Hepatocyte (in vitro differentiated cells): Measurements from ENCODE around the gene ARRB1. TPM values are rescaled to one million over a fixed set of nuclear protein-coding genes. Genes with fewer than 3 reads are reported as not detected.

Experiments
- DNase-seq: peaks from one replicate; pipeline ENCODE4 v3.0.0-alpha.2; 2016; ENCODE audit warnings: low spot score
- H2AFZ ChIP-seq: fragments of 200-600 bp; sonication (generic); 2 replicates; pipeline ENCODE4 v1.6.0; 2016; ENCODE audit warnings: antibody characterized with exemption, mild to moderate bottlenecking
- H3K27ac ChIP-seq: fragments of 200-600 bp; sonication (generic); 2 replicates; pipeline ENCODE4 v1.5.1; 2016; ENCODE audit warnings: mild to moderate bottlenecking
- H3K27me3 ChIP-seq: fragments of 200-600 bp; sonication (generic); 2 replicates; pipeline ENCODE4 v1.6.1; 2016
- H3K36me3 ChIP-seq: fragments of 200-600 bp; sonication (generic); replicated peaks from 2 replicates; pipeline ENCODE4 v1.5.1; 2016; ENCODE audit warnings: low read depth; ENCODE audit not compliant: insufficient read depth
- H3K4me1 ChIP-seq: fragments of 200-600 bp; sonication (generic); 2 replicates; pipeline ENCODE4 v1.5.1; 2016; ENCODE audit warnings: mild to moderate bottlenecking, moderate library complexity; ENCODE audit not compliant: insufficient read depth
- H3K4me2 ChIP-seq: fragments of 200-600 bp; sonication (generic); 2 replicates; pipeline ENCODE4 v1.6.0; 2016
- H3K4me3 ChIP-seq: fragments of 200-600 bp; sonication (generic); 2 replicates; pipeline ENCODE4 v1.5.1; 2016; ENCODE audit warnings: mild to moderate bottlenecking
- H3K79me2 ChIP-seq: fragments of 200-600 bp; sonication (generic); 2 replicates; pipeline ENCODE4 v1.6.0; 2017; ENCODE audit warnings: mild to moderate bottlenecking
- H3K9me2 ChIP-seq: fragments of 200-600 bp; sonication (generic); replicated peaks from 2 replicates; pipeline ENCODE4 v1.6.0; 2017; ENCODE audit warnings: mild to moderate bottlenecking; ENCODE audit not compliant: insufficient read depth
- H3K9me3 ChIP-seq: fragments of 200-600 bp; sonication (generic); 2 replicates; pipeline ENCODE4 v1.5.1; 2016; ENCODE audit warnings: low read depth, mild to moderate bottlenecking
- H4K20me1 ChIP-seq: fragments of 200-600 bp; sonication (generic); 2 replicates; pipeline ENCODE4 v1.6.0; 2016; ENCODE audit warnings: mild to moderate bottlenecking; ENCODE audit not compliant: insufficient read depth, poor library complexity, severe bottlenecking
- EZH2 ChIP-seq: fragments of 200-600 bp; sonication (generic); IDR thresholded peaks from 2 replicates; pipeline ENCODE4 v1.6.1; 2016; ENCODE audit warnings: antibody characterized with exemption, mild to moderate bottlenecking, borderline replicate concordance
- EZH2phosphoT487 ChIP-seq: fragments of 200-600 bp; sonication (generic); IDR thresholded peaks from one replicate; pipeline ENCODE4 v1.6.1; 2018; ENCODE audit warnings: antibody characterized with exemption, mild to moderate bottlenecking, low read depth, moderate library complexity; ENCODE audit not compliant: unreplicated experiment, severe bottlenecking
- WGBS: methylation state at CpG from one replicate; pipeline ENCODE4 v1.1.6; 2016; ENCODE audit warnings: low lambda C conversion rate; ENCODE audit errors: missing lambda C conversion rate; 5-methylcytosine and 5-hydroxymethylcytosine counted together
- polyA plus RNA-seq: library from polyadenylated mRNA; unstranded; fragments of >200 nt; fragmentation: Nextera tagmentation; extraction: Ambion mirVana; gene quantifications from 2 replicates; pipeline ENCODE4 v1.2.1, GENCODE V29; 2016
- total RNA-seq: library from RNA; depleted of rRNA; stranded (reverse); fragments of >200 nt; gene quantifications from 2 replicates; pipeline ENCODE4 v1.2.3, GENCODE V29; 2014
- TF ChIP-seq, protein P1 (sequence below): fragments of 200-600 bp; sonication (generic); IDR thresholded peaks from 2 replicates; pipeline ENCODE4 v1.5.1; 2016; ENCODE audit warnings: antibody characterized with exemption, mild to moderate bottlenecking; ENCODE audit not compliant: poor library complexity

ARRB1 gene
- total and polyA plus RNA-seq, 2 experiments from 2014 or later, result 16.2 to 83.2 TPM

GRCh38 chr11:75262436-75262835 is 89.0 kb downstream of the ARRB1 start:
- no peak for DNase-seq
- Histone ChIP-seq H4K20me1 (no peaks in the 10 kb centered on the region), H3K27me3 (no peaks in the 10 kb centered on the region), H3K4me1 (no peaks in the 10 kb centered on the region), H2AFZ (no peak overlapping the region), H3K27ac (no peak overlapping the region), H3K4me2 (no peak overlapping the region), H3K36me3 (no peaks in the 10 kb centered on the region), H3K4me3 (no peak overlapping the region), H3K79me2 (no peaks in the 10 kb centered on the region), H3K9me2 (no peaks in the 10 kb centered on the region), H3K9me3 (no peaks in the 10 kb centered on the region)
- 98% methylated on average over 4 of the region's 4 CpGs for WGBS
- TF ChIP-seq EZH2 (no peak), EZH2phosphoT487 (no peak)

GRCh38 chr11:75261902-75262361 is 89.5 kb downstream of the ARRB1 start:
- no peak overlapping the region for H2AFZ ChIP-seq
- no peaks in the 10 kb centered on the region for H3K36me3 ChIP-seq
- no peaks in the 10 kb centered on the region for H3K9me2 ChIP-seq
- TF ChIP-seq EZH2phosphoT487, result no peak
- TF ChIP-seq EZH2, result no peak
- H3K27me3 ChIP-seq, result no peaks in the 10 kb centered on the region
- no peaks in the 10 kb centered on the region for H3K79me2 ChIP-seq
- H3K4me2 ChIP-seq, result no peak overlapping the region
- H4K20me1 ChIP-seq, result no peaks in the 10 kb centered on the region
- H3K4me1 ChIP-seq, result no peaks in the 10 kb centered on the region
- DNase-seq, result no peak
- H3K9me3 ChIP-seq, result no peaks in the 10 kb centered on the region
- no peak overlapping the region for H3K27ac ChIP-seq
- no peak overlapping the region for H3K4me3 ChIP-seq
- 90% methylated on average over 6 of the region's 6 CpGs for WGBS

DNA sequence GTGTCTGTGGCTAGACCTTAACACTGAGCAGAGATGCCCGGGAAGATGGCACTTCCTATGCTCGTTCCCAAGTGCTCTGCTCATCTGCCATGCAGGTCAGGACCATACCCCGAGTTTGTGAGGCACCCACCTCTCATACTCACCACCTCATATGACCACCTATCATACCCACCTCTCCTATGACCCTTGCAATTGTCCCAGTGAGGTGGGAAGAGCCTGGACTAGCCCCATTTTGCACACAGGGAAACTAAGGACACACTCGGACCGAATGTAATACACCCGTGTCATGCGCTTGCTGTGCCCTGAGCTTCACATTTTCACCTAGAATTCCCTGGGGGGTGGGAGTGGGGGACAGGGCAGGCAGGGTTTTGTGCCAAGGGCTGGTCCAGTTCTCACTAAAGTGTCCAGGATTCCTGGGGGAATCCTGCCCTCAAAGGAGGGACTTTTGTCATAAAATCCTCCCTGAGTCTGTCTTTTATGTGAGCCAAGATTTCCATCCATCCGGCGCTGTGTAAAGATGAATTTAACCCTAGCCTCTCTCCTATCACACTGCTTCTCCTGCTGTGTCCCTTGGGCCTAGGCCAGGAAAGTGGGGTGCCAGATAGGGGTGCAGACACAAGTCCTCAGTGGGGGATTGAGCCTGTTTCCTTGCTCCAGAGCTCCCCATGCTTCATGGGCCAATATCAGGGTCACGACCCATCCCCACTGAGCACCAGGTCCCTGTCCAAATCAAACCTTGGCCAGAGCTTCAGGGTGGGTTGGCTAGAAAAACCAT is 90.9 kb downstream of the ARRB1 start:
- DNase-seq, result no peak
- H3K4me2 ChIP-seq, result no peak overlapping the region
- no peaks in the 10 kb centered on the region for H3K27me3 ChIP-seq
- no peaks in the 10 kb centered on the region for H3K79me2 ChIP-seq
- no peak overlapping the region for H3K27ac ChIP-seq
- WGBS, result 73% methylated on average over 10 of the region's 10 CpGs
- no peaks in the 10 kb centered on the region for H3K9me2 ChIP-seq
- H3K4me1 ChIP-seq, result no peaks in the 10 kb centered on the region
- no peak overlapping the region for H3K4me3 ChIP-seq
- H4K20me1 ChIP-seq, result no peaks in the 10 kb centered on the region
- H2AFZ ChIP-seq, result no peak overlapping the region
- TF ChIP-seq EZH2phosphoT487 (no peak), EZH2 (no peak)
- TF ChIP-seq, protein P1, sequence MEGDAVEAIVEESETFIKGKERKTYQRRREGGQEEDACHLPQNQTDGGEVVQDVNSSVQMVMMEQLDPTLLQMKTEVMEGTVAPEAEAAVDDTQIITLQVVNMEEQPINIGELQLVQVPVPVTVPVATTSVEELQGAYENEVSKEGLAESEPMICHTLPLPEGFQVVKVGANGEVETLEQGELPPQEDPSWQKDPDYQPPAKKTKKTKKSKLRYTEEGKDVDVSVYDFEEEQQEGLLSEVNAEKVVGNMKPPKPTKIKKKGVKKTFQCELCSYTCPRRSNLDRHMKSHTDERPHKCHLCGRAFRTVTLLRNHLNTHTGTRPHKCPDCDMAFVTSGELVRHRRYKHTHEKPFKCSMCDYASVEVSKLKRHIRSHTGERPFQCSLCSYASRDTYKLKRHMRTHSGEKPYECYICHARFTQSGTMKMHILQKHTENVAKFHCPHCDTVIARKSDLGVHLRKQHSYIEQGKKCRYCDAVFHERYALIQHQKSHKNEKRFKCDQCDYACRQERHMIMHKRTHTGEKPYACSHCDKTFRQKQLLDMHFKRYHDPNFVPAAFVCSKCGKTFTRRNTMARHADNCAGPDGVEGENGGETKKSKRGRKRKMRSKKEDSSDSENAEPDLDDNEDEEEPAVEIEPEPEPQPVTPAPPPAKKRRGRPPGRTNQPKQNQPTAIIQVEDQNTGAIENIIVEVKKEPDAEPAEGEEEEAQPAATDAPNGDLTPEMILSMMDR, result no peak
- no peaks in the 10 kb centered on the region for H3K9me3 ChIP-seq
- H3K36me3 ChIP-seq, result no peaks in the 10 kb centered on the region

- Histone ChIP-seq H3K4me3 (no peak overlapping the region), H3K27me3 (peaks cover 4% of the 10 kb centered on the region), H3K9me2 (no peaks in the 10 kb centered on the region), H4K20me1 (no peaks in the 10 kb centered on the region), H2AFZ (no peak overlapping the region), H3K36me3 (no peaks in the 10 kb centered on the region), H3K4me1 (no peaks in the 10 kb centered on the region), H3K9me3 (no peaks in the 10 kb centered on the region), H3K4me2 (no peak overlapping the region), H3K79me2 (no peaks in the 10 kb centered on the region), H3K27ac (no peak overlapping the region)
- no peak for TF ChIP-seq EZH2
- TF ChIP-seq EZH2phosphoT487, result no peak
- TF ChIP-seq, protein P1, result no peak
- DNase-seq, result no peak
Measured at GRCh38 chr11:75254326-75254725, 97.1 kb downstream of the ARRB1 start.
